GM12865 (cell line): Measurements from ENCODE around the gene KIAA0930.

Experiments
- DNase-seq: peaks from one replicate; pipeline ENCODE4 v3.0.0; 2010; ENCODE audit warnings: low read depth
- H3K4me3 ChIP-seq: 2 replicates; pipeline ENCODE4 v1.5.1; 2011; ENCODE audit warnings: mild to moderate bottlenecking, low read depth, low read length, control low read depth
- CTCF ChIP-seq: IDR thresholded peaks from 2 replicates; pipeline ENCODE4 v1.5.1; 2011; ENCODE audit warnings: low read length, control low read depth, low read depth, inconsistent platforms; ENCODE audit not compliant: insufficient read depth; ENCODE audit errors: missing control alignments

Gene KIAA0930

GRCh38 chr22:45248832-45249561 is 8.3 kb upstream of the KIAA0930 start:
- peak; percentile 87 for DNase-seq
- peak overlapping the region; percentile 36 for H3K4me3 ChIP-seq
- no peak for TF ChIP-seq CTCF

GRCh38 chr22:45246060-45246985 is 5.6 kb upstream of the KIAA0930 start:
- DNase-seq, result no peak
- H3K4me3 ChIP-seq, result peak overlapping the region; percentile 6; the same call in 1 of the 2 replicates
- TF ChIP-seq CTCF, result no peak

- no peak for DNase-seq
- no peak for TF ChIP-seq CTCF
- no peak overlapping the region for H3K4me3 ChIP-seq
Observed at GRCh38 chr22:45244916-45245315, 4.2 kb upstream of the KIAA0930 start.

GRCh38 chr22:45242778-45243191 is 2.1 kb upstream of the KIAA0930 start:
- no peak overlapping the region for H3K4me3 ChIP-seq
- no peak for DNase-seq
- no peak for TF ChIP-seq CTCF

- TF ChIP-seq CTCF, result no peak
- peak overlapping the region; percentile 89 for H3K4me3 ChIP-seq
- DNase-seq, result peak; percentile 37
Observed at GRCh38 chr22:45240104-45240809, 437 bp downstream of the KIAA0930 start.

GRCh38 chr22:45239681-45240051 is 1.0 kb downstream of the KIAA0930 start:
- no peak for DNase-seq
- peak overlapping the region; percentile 89 for H3K4me3 ChIP-seq
- TF ChIP-seq CTCF, result no peak
